Ammon's horn (tissue), 1 donor: ENCODE data around the gene PLA2G2C.
"Not testable (repeated sequence)": the region's sequence is repeated elsewhere in the genome, so short reads cannot be mapped to it uniquely, and the experiment has no call there.

Source experiments
- DNase-seq: peaks from one replicate; pipeline ENCODE4 v3.0.0-alpha.2; 2016; ENCODE audit warnings: low spot score

The PLA2G2C gene

DNA sequence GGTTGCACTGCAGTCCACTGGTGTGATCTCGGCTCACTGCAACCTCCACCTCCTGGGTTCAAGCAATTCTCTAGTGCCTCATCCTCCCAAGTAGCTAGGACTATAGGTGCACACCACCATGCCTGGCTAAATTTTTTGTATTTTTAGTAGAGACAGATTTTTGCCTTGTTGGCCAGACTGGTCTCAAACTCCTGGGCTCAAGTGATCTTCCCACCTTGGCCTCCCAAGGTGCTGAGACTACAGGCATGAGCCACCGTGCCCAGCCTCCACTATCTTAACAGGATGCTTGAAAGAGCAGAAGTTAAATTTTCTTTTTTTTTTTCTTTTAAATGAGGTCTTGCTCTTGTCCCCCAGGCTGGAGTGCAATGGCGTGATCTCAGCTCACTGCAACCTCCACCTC lies 55.8 kb downstream of the PLA2G2C start:
- DNase-seq, result not testable (repeated sequence)

DNA sequence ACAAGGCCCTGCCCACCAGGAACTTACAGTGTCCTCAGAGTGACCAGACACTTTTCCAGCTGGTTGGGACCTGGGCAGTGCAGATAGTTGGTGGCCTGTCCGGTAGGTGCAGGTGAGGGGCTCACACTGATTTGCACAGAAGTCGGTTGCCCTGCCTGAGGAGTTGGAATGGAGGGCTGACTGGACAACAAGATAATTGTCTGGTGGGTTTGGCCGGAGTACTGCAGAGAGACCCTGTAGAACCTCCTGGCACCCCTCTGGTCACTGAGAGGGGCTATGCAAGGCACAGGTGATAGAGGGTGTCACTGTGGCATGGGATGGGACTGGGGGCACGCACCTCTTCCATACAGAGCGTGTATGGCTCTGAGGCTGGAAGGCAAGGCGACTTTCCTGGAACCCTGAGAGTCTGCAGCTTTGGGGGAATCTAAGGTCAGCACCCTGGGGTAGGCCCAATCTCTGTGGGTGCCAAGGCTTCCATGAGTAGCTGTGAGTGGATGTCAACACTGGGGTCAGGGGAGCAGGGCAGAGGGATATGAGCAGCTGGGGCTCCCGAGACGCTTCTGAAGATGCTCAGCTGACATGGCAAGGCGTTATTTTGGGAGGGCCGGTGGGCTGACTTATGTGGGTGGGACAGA lies 59.4 kb downstream of the PLA2G2C start:
- DNase-seq, result no peak

DNA sequence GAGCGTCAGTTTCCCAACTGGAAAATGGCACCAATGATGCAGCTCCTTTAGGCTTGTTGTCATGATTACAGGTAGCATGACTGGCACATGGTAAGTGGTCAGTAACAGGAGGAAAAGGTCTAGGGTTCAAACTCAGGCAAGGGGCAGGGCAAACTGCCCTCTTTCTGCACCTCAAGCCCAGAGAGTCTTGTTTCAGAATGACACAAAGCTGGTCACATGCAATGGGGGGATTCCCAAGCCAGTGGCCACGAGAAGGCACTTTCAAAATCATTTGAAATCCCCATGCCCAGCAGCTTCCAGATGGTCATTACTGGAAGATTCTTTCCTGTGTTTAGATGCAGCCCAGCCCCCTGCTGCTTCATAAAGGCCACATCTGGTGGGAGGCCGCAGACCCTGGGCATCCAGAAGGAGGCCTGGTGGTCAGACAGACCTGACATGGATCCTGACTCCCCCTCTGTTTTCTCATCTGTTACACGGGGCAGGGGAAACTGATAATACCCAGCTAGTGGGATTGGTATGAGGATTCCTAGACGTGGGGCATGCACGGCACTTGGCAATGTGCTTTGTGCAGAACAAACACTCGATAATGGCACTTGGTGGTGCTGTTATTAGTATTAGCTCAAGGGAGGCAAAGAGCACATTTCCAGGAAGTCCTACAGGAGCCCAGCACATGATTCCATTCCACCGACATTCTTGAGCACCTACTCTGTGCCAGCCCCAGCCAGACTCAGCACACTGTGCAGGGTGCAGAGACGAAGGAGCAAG lies 60.1 kb downstream of the PLA2G2C start:
- DNase-seq, result no peak

DNA sequence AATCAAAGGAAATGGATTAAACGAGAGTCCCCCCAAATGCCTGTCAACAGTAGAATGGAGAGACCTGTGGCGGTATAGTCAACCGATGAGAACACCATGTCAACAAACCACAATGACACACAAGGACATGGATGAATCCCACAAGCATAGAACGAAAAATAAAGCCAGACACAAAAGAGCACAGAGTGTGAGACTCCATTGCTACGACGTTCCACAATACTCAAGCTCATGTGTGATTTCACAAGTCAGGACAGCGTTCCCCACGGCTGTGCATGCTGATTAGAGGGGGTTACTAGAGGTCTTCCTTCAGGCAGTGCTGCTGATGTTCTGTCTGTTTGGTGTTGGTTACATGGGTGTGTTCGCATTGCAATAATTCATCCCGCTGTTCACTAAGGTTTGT lies 61.2 kb downstream of the PLA2G2C start:
- DNase-seq, result no peak

DNA sequence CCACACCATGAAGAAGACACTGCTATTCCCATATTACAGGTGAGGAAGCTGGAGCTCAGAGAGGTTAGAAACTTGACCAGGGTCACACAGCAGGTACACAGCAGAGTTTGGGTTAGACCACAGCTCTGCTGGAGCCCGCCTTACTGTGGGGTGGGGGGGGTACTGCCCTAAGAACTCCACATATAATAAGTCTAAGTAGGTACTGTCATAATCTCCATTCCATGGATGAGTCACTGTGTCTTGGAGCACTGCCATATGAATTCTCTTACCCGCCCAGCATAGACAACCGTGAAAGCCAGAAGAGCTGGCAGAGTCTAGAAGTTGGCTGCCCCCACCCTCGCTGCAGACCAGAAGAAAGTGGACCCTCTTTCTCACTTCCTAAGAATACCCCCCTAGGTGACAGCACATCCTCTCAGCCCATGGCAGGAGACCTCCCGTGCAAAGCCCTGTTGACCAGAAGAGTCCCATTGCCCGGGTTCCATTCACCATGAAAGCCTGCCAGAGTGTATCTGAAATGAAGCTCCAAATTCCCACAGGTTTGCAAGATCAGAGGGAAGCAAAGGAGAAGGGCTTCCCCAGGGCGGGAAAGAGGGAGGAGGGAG lies 61.8 kb downstream of the PLA2G2C start:
- no peak for DNase-seq

DNA sequence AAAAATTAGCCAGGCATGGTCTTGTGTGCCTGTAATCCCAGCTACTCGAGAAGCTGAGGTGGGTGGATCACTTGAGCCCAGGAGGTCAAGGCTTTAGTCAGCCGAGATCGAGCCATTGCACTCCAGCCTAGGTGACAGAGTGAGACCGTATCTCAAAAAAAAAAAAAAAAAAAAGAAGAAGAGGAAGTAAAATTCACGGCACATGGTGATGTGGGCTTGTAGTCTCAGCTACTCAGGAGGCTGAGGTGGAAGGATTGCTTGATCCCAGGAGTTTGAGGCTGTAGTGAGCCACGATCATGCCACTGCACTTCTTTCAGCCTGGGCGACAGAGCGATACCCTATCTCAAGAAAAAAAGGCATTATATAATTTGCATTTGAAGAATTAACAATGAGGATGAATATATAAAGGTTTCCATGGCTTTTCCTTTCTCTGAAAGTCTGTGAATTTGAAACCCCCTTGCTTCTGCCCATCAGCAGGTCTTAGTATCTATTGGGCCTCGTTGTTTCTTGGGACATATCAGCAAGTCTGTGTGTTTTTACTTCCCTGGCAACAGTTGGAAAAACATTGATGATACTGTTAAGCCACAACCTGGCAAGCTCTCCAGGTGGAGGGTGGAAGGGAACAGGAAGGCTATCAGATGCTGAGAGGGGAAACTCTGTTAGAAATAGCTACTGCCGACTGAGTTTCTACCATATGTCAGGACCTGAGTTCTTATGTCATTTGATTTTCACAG lies 62.4 kb downstream of the PLA2G2C start:
- no peak for DNase-seq

DNA sequence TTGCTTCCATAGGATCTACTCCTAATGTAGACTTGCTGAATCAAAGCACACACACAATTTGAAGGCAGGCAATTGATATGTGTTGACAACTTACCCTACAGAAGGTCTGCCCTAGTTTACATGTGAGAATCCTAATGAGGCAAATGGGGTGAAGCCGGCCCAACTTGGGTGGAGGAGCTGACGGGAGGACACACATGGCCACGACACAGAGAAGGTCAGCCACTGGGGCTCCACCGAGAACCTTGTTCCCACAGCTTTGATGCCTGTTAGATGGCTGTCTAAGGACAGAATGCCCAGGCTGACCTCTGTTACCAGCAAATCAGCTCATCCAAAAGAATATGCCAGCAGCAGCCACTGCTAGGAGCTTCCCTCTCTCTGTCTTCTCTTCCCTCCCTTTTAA lies 65.5 kb downstream of the PLA2G2C start:
- no peak for DNase-seq

DNA sequence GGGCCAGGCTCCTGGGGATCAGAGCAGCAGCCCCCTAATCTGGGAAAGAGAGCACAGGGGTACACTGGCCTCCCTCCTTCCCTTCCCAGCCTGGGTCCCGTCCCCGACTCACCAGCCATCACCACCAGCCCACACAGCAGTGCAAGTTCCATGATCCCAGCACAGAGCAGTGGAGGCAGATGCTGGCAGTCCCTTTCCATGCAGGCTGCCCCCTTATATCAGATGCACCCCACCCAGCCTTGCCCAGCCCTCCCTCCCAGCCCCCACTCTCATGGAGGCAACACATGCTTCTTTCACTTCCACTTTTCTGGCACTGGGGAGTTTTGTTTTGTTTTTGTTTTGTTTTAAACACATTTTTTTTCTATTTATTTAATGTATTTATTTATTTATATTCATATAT lies 67.0 kb downstream of the PLA2G2C start, which contains the start of gene PLA2G2D:
PLA2G2D (minus strand) TSS at position 190 of the 400 bp plus-strand sequence; CDS start at position 152, 38 bp downstream.
- no peak for DNase-seq

DNA sequence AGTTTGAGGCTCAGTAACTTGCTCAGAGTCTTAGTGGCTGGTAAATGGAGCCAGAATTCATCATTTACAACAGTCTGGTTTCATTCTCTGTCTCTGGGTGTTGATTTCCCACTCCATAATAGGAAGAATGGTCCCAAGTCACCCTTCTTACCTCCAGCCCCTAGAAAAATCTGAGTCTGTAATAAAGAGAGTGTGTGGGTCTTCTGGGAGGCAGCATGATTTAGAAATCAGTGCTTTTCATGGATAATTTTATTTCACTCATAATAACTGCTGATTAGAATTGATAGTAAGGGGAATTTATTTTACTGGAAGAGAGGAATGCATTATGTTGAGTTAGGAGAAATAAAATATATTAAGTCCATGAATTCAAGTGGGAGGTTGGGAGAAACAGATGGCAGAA lies 69.1 kb downstream of the PLA2G2C start:
- DNase-seq, result no peak

DNA sequence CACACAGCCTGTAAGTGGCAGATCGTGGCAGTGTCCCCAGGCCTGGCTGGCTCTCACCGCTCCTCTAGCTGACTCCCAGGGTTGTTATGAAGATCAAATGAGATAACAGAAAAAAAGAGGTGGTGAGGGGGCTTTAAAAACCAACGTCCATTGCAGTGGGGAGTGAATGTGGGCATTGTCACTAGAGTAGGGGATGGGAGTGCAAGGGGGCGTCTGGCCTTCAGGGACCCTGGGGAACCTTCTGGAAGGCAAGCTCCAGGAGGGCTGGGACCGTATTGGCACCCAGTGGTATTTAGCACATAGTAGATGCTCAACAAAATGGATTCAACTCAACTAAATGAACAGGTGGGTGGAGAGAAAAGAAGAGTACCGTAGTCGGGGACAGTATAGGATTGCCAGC lies 70.4 kb downstream of the PLA2G2C start:
- no peak for DNase-seq

DNA sequence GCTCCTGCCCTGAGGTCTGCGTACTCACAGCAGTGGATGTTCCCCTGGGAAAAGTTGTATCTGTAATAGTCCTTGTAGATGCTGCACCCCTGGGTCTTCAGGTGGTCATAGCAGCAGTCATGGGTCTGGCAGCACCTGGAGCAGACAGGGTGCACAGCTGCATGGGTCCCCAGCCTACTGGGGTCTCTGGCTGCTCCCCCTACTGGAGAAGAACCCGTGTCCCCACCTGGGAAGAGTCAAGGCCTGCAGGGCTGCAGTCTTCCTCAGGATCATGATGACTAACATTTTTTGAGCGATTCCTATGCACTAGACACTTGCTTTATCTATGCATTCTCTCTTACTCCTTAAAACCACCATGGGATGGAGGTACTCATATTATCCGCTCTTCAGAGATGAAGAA lies 70.8 kb downstream of the PLA2G2C start:
- DNase-seq, result no peak

DNA sequence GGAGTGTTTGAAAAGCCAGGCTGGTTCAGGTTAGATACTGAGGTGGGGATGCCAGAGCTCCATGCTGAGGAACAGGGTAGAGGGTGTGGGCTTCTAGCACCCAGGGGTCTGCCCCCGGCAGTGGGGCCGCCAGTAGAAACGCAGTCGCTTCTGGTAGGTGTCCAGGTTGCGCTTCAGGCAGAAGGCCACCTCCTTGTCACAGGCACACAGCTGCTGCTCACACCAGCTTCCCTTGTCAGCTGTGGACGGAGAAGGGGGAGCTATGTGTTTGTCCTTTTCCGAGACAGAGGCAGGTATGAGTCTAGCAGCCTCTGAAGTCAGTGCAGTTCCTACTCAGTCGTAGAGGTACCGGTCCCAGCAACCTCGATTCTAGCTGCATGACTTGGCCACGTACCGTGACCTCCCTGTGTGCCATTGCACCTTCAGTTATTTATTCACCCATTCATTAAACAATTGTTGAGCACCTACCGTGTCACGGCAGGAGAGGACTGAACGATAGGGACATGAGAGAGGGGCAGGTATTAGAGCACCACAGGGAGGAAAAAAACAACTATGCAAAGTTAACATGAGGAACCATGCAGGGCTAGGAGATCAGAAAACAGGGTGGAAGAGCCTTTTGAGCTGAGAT lies 72.2 kb downstream of the PLA2G2C start:
- DNase-seq, result no peak
